Sigmoid colon (tissue), 4 donors: ENCODE results near the gene NR3C2.

Experiments used
- POLR2A ChIP-seq, 2 donors: fragments of 450-650 bp; IDR thresholded peaks; one replicate each; pipeline ENCODE4 v1.6.1; 2016; ENCODE audit warnings: antibody characterized with exemption in 2 of 2, mild to moderate bottlenecking in 2 of 2, moderate library complexity in 2 of 2
- POLR2AphosphoS5 ChIP-seq, 4 donors: sonication (generic); formaldehyde crosslinking; IDR thresholded peaks; one replicate each; pipeline ENCODE4 v1.6.1; 2017; ENCODE audit warnings: antibody characterized with exemption in 4 of 4
- TF ChIP-seq, protein P1 (sequence below), 4 experiments: fragments of 450-650 bp in 3 of 4; fragments of 200-600 bp in 1 of 4; IDR thresholded peaks; one replicate each; pipeline ENCODE4 v1.5.1; 2016 to 2019; ENCODE audit warnings: antibody characterized with exemption in 4 of 4, mild to moderate bottlenecking in 3 of 4, moderate library complexity in 2 of 4

DNA sequence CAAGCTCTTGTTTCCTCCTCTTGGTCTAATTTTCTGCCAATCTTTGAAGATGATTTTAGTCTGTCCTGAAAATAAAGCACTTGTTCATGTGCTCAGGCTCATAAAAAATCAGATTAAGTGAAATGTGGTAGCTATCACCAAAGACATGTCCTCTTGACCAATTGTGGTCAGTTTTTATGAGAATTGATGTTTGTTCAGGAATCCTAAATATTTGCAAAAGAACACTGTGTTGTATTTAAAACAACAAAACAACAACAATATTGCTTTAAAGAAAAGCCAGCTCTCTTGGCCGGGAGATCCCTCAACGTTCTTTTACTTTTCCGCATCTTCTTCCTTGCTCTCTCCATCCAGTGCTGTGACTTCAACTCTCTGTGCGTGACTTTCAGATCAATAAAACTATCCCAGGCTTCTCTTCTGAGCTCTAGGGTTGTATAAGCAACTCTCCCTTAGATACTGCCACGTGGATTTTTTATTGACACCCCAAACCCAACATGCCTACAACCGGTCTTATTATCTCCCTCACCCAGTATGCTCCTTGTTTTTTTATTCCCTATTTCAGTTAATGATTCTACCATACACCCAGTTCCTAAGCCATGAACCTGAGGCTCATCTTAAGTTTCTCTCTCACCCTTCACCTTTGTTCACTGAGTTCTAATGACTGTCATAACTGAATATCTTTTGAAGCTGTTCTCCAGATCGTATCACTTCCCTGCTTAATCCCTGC is 400.4 kb downstream of the NR3C2 start:
- TF ChIP-seq POLR2A (IDR thresholded peaks at IDR 0.05) (no peak), POLR2AphosphoS5 (IDR thresholded peaks at IDR 0.05) (no peak)
- TF ChIP-seq, protein P1, sequence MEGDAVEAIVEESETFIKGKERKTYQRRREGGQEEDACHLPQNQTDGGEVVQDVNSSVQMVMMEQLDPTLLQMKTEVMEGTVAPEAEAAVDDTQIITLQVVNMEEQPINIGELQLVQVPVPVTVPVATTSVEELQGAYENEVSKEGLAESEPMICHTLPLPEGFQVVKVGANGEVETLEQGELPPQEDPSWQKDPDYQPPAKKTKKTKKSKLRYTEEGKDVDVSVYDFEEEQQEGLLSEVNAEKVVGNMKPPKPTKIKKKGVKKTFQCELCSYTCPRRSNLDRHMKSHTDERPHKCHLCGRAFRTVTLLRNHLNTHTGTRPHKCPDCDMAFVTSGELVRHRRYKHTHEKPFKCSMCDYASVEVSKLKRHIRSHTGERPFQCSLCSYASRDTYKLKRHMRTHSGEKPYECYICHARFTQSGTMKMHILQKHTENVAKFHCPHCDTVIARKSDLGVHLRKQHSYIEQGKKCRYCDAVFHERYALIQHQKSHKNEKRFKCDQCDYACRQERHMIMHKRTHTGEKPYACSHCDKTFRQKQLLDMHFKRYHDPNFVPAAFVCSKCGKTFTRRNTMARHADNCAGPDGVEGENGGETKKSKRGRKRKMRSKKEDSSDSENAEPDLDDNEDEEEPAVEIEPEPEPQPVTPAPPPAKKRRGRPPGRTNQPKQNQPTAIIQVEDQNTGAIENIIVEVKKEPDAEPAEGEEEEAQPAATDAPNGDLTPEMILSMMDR (IDR thresholded peaks at IDR 0.05): no peak
